Stimulated activated naive CD4-positive, alpha-beta T cell treated with Interleukin-2 at 50 U/mL for 16 hours (primary cell): Measurements from ENCODE around the gene MRPL47.
"Not testable (repeated sequence)": the region's sequence is repeated elsewhere in the genome, so short reads cannot be mapped to it uniquely, and the experiment has no call there.

Source experiments
- DNase-seq: peaks from one replicate; lab custom pipeline; 2025; lab: John Stamatoyannopoulos, UW

Gene MRPL47

DNA sequence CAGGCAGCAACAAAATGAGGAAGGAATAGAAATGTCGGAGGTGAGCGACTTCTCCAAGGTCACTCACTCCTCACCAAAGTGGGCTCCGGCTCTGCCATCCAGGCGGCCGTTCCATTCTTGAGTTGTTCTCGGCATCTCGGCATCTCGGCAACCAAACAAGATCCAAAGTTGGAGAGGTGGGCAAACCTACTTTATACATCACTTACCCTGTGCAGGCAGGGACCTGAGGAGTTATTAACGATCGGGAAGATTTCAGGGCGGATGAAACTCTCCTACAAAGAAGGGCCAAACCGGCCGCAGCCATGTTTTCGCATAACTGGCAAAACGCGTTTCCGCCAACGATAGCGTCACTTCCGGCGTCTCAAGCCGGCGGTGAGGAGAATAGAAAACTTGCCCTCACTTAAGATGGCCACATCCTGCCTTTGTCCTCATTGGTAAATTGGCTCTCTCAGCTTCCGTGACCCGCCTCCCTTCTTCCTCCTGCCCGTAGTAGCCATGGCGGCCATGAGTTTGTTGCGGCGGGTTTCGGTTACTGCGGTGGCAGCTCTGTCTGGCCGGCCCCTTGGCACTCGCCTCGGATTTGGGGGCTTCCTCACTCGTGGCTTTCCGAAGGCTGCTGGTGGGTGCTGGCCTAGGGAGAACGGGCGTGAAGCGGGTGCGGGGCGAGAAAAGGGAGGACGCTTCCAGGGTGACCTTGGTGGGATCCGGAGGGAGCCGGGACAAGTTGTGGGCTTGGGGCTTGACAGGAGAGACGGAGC, at the start of gene MRPL47, which contains the start of gene NDUFB5:
Gene MRPL47, minus strand, starts transcription at position 318 of the 758 bp plus-strand sequence. Its CDS starts 14 bp downstream, at position 304.
Gene NDUFB5, plus strand, starts transcription at position 474 of the 758 bp plus-strand sequence. Its CDS starts 22 bp downstream, at position 496.
- peak; percentile 94 for DNase-seq

DNA sequence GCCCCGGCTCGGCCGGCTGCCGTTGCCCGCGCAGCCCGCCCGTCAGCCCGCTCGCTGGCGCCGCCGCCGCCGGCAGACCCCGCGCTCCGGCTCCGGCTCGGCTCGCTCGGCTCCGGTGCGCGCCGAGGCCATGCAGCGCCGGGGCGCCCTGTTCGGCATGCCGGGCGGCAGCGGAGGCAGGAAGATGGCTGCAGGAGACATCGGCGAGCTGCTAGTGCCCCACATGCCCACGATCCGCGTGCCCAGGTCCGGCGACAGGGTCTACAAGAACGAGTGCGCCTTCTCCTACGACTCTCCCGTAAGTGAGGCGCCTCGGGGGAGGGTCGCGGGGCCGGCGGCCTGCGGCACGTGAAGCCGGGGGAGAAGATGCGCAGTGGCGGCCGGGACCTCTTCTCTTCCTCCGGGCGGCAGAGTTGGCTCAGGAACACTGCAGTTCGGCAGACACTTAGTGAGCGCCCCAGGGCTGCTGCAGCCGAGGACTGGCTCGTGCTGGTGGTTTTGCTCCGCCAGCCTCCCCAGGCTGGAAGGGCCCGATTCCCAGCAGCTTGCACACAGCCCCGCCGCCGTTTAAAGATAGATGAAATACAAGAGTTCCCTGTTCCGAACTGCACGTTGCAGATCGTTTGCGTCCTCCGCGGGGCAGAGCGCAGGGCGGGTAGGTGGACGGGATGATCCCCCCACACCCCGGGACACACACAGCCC, 48.8 kb upstream of the MRPL47 start:
- peak; percentile 61 for DNase-seq

DNA sequence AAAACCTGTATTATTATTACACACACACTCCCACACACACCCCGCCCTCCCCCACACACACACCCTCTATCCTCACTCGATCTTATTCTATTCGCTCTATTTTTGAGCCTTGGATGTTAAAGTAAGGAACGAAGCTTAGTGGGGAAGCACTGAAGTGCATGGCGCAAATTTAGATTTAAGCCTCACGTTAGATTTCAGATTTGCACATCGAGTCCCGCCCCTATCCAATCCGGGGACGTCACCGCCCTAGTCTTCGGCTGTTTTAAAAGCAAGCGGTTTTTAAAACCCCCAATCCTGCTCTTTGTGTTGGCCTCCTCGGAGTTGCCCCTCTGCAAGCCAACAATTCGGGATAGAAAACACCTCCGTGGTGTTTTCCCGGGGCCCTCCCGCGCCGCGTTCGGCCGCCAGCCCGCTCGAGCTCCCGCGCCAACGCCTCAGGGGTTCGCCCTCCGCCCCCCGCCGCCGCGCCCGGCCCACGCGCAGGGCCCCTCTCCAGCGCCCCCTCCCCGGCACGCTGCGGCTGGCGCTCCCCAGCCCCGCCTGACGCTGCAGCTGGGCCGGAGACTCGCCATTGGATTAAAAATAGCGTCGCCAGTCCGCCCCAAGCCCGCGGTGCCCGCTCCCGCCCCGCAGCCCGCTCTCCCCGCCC, 48.1 kb upstream of the MRPL47 start, which contains the start of gene USP13:
Gene USP13, plus strand, starts transcription at position 594 of the 649 bp plus-strand sequence. CDS start 186 bp downstream, outside the sequence.
- peak; percentile 61 for DNase-seq

DNA sequence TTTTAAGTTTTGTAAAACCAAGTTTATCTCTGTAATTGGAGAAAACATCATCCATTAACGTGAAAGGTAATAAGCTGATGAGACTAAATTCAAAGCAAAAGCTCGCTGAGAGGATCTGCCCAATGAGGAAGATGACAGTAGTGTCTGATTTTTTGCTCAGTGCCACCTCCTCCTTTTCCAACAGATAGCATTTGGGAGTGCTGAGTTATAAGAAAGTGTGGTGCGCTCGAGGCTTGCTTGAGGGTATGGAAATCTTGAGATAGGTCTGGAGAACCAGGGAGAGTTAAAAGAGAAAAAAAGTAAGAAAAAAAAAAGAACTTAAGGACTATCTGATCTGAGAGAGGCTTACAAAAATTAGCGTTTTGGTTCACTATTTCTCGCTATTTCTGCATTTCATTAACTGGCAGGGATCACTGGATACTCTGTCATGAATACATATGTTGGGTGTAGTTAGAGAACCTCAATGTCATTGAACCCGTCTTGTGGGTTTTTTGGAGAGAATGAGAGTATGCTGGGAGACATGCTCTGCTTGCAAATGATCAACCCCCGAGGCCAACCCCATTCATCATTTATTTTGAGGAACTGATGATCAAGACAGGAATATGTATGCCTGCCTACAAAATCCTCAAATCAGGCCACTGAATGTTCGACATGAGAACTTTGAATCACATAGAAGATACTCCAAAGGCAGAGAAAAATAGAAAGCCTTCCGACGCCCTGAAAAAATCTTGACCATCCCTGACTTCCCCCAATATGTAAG, 47.4 kb upstream of the MRPL47 start:
- DNase-seq = no peak

DNA sequence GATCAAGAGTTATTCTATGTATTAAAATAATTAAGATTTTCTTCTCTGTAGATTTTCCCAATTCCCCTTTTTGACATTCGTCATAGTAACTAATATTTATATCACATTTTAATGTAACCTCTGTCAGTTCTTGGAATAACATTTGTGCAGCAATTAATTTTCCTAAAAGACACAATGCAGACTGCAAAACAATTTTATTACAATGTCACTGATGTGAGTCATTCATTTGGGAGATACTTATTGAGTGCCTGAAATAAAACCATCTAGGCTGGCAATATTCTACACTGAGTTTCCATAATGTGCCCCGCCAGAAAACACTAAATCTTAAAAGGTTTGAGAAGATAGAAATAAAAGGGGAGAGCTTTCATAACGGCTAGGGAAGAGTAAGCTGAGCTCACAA, 41.7 kb upstream of the MRPL47 start:
- DNase-seq = no peak

DNA sequence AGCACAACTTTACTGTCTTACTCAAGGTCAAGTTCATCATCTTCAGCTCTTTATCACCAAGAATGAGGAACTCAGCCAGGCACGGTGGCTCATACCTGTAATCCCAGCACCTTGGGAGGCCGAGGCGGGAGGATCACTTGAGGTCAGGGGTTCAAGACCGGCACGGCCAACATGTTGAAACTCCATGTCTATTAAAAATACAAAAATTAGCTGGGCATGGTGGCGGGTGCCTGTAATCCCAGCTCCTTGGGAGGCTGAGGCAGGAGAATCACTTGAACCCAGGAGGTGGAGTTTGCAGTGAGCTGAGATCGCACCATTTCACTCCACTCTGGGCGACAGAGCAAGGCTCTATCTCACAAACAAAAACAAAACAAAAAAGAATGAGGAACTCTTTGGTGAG, 39.4 kb upstream of the MRPL47 start:
- DNase-seq = not testable (repeated sequence)

DNA sequence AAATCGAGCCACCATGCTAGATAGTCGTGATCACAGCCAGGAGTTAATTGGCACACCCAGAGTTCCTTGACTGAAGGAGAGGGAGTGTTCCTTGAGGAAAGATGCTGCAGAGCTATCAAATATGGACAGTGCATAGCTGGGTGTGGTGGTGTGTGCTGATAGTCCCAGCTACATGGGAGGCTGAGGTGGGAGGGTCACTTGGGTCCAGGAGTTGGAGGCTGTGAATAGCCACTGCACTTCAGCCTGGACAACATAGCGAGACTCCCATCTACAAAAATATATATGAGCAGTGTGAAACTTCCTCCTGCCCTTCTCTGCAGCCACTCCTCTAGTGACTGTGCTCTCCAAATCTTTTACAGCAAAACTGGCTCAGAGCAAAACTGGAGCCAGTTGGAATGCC, 38.4 kb upstream of the MRPL47 start:
- no peak for DNase-seq

DNA sequence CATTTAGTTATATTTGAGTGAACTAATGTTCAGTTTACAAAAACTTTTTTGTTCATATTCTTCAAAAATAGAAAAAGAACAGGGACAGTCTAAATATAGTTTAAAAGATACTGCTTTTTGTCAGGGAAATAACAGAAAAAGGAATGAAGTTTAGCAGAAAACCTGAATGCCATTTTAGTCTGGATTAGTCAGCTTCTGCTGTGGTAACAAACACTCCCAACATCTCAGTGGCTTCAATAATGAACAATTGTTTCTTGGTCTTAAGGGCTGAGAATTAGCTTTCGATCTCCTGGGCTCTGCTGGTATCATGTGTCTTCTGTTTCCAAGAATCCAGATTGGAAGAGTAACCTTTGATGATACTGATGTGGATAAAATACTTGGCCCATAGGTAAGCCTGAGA, 36.0 kb upstream of the MRPL47 start:
- DNase-seq = no peak

DNA sequence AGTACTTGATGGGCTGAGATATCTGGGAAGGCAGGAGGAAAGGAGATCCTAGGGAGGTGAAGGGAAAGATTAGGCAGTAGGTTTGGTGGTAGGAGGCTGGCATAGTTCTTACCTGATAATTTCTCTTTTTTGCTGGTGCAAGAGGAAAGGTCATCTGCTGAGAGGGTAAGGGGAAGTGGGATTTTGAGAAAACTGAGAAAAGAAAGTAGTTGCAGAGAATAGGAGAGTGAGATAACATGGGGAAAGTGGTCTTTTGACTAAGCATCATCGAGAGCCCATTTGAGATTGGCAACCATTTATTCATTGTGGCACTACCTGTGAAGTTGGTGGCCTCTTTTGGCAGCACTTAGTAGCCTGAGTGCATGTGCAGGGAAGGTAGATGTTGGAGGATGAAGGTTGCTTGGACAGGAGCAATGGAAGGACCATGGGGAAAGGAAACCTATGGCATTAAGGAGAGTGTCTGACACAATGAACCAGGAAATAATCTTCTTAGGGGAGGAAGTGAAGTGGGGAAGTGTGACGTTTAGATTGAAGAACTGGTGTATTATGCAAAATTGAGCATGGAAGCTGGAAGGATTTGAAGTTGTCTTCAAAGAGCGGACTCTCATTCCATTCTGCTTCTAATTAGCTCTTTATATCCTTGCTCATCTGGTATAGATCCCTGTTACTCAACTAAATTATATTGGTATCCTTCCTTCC, 26.5 kb upstream of the MRPL47 start:
- DNase-seq = no peak

DNA sequence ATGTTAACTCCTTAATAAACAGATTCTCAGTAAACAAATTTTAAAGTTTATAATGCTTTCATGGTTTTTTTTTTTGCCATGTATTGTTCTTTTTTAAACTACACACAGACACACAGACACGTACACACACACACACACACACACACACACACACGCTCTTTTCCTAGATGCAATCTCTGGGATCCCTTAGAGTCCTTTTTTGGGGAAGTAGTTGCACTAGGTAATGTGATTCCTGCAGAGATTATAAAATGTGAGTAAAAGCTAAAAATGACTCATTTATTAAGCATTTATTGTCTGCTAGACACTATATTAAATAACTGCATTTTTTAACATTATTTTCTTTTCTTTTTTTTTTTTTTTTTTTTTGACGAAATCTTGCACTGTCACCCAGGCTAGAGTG, 20.0 kb upstream of the MRPL47 start:
- DNase-seq = no peak

DNA sequence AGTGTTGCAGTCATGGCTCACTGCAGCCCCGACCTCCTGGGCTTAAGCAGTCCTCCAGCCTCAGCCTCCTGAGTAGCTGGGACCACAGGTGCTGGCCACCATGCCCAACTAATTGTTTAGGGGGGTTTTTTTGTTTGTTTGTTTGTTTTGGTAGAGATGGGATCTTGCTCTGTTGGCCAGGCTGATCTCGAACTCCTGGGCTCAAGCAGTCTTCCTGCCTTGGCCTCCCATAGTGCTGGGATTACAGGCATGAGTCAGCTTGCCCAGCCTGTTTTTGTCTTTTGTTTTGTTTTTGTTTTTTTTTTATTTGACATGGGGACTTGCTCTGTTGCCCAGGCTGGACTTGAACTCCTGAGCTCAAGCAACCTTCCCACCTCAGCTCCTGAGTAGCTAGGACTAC, 17.6 kb upstream of the MRPL47 start:
- no peak for DNase-seq

DNA sequence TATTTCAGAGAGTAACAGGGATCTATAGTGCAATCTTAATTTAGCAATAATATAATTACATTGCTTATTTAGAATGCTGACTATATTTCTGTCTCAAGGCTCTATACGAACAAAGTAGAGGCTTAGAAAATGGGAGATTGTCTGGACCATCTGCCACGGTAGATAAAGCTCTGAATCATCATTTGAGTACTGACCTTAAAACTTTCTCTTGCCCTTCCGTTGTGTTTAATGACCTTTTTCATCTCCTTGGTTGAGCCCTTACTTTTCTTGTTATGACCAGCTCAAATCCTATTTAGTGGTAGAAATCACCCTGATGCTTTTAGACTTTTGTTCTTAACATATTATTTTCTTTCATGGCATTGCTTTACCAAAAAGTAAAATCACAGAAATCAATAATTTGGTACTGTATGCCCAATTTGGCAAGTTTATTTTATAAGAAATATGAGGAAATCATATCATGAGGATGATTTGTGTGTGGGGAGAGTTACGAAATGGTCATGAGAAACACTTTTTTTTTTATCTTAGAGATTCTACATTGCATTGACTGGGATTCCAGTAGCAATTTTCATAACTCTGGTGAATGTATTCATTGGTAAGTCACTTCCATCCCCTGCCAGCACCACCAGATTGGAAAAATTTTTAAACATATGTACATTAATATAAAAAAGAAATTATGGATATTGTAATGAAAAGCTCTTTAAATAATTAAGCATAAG, 11.2 kb upstream of the MRPL47 start:
- no peak for DNase-seq

DNA sequence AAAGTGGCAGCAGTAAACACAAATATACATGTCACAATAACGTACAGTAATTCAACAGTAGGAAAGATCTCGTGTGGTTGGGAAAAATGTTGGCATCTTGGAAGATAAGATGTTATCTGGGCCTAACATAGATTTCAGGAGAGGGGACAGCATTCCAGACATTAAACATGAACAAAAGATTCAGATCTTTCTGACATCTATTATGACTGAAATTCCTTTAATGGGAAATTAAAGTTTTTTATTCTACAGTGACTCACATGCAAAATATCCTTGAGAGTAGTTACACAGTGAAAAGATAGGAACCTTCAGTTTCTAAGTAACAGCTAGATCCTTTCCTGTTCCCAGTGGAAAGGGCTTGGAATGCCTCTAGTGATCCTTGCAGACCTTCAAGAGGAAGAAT, 9.4 kb upstream of the MRPL47 start:
- DNase-seq = no peak

DNA sequence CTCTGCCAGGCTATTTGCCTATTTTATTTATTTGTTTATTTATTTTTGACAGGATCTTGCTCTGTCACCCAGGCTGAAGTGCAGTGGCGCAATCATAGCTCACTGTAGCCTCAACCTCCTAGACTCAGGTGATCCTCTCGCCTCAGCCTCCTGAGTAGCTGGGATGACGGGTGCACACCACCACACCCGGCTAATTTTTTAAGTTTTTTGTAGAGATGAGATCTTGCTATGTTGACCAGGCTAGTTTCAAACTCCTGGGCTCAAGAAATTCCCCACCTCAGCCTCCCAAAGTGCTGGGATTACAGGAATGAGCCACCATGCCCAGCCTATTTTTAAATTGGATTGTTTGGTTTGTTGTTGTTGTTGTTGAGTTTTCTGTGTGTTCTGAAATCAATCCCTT, 5.6 kb upstream of the MRPL47 start:
- no peak for DNase-seq

DNA sequence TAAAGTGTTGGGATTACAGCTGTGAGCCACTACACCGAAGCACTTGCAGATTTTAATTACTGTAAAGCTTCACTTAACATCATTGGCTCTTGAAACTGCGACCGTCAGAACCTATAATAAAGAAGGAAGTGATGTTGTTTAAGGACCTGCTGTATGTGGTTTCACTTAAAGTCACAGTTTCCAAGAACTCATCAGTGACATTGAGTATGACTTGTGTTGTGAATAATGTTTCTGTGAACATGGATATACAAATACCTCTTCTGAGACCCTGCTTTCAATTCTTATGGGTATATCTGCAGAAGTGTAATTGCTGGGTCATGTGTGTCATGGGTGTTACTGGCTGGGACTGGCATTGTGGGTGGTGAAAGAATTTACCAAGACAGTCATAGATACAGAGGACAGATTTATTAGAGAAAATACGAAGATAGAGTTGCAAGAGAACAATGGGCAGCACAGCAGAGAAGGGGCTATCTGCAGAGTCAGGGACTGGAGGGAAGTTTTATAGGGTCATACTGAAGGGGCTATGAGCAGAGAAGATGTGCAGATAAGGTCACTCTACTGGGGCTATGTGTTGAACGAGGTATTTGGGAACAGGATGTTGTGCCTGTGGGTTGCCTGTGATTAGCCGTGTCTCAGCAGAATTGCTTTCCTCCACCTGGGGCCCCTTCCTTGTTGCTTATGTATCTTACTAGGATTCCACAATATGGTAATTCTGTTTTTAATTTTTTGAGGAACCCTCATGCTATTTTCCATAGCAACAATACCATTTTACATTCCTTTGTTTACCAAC, 4.7 kb upstream of the MRPL47 start:
- DNase-seq = no peak

DNA sequence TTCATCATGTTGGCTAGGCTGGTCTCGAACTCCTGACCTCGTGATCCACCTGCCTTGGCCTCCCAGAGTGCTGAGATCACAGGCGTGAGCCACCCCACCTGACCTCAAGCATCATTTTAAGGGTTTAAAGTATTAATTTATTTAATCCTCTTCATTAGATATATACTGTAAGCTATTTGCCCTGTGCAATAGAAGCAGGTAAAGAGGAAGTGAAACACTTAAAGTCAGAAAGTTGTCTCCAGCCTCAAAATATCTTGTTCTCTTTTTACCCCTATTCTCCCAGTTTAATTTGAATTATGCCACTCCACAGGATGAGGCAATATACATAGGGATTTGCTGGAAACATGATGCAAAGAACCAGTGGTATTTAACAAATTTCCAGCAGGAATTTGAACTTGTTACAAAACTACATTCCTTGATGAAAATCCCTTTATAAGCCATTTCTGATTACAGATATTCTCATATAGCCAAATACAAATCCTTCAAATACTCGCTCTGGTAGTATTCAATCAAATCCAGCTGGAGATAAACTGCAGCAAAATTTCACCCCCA, 2.2 kb upstream of the MRPL47 start:
- no peak for DNase-seq

DNA sequence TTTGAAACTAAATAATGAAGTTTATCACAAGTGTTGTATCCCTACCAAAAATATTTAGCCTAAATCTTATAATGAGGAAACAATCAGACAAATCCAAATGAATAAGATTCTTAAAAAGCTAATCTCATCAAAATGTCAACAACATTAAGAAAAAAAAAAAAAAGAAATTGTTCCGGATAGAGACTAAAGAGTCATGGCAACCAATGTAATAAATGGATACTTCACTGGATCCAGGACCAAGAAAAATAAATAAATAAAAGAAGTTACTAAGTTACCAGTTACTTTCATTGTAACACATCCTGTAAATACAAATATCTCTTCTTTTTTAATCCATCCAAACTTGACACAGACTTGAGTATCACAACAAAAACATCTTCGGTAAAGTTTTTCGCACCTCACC, 607 bp downstream of the MRPL47 start:
- DNase-seq = no peak

DNA sequence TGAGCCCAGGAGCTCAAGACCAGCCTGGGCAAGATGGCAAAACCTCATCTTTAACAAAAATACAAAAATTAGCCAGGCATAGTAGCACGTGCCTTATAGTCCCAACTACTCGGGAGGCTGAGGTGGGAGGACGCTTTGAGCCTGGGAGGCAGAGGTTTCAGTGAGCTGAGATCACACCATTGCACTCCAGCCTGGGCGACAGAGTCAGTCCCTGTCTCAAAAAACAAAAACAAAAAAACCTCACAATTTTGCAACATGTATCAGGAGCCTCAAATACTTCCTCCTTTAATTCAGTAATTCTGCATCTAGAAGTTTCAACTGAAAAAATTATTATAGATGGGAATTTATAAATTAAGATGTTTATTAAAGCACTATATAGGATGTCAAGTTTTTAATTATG, 1.1 kb downstream of the MRPL47 start:
- no peak for DNase-seq

DNA sequence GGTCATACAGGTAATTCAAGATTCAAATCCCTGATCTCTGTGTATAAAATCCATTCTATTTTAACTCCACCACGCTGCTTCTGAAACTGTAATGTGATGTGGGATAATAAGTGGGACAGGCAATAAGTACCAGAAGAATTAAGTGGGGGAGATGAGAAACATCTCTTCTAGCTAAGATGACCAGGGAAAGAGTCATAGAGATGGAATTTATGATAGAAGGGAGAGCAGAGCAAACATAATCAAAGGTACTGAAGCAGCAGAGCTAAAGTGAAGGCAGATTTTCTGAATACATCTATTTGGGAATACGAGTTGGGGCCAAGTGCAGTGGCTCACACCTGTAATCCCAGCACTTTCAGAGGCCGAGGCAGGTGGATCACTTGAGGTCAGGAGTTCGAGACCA, 4.9 kb downstream of the MRPL47 start:
- no peak for DNase-seq

DNA sequence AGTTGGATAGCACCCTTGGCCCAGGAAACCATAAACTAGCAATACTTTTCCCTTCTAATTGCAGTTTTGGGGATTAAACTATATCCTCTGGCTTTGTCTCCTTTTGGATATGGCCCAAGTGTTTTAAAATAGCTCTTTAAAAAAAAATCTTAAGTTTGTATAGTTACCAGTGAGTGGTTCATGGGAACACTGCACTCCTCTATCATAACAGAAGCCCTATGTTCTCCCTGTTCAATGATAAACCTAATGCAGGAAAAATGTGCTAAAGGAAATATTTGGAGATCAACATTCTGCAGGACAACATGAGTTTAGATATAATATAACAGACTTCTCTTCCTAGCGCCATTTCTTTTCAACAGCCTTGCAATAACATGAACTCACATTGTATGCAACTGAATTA, 13.1 kb downstream of the MRPL47 start:
- no peak for DNase-seq
